Panc1 (cell line): Measurements from ENCODE around the gene PRCD. TPM values are rescaled to one million over a fixed set of nuclear protein-coding genes. Genes with fewer than 3 reads are reported as not detected.

Source experiments
- ATAC-seq: fragments of 200-7000 bp; cut with Tn5 transposase; 2 replicates; pipeline ENCODE4 v1.9.1; 2020; ENCODE audit warnings: mild to moderate bottlenecking, moderate library complexity
- BruUV-seq: library from RNA; stranded (reverse); fragments of 400-500 nt; replicated peaks from 2 replicates; lab custom pipeline; 2021; lab: Mats Ljungman, UMichigan
- CTCF ChIA-PET: fragments of 300-600 bp; sonication (Branson Sonifier 250); formaldehyde crosslinking; loops from one replicate; lab custom pipeline; 2022; ENCODE audit warnings: antibody characterized with exemption; lab: Charles Lee
- POLR2A ChIA-PET: fragments of 300-600 bp; sonication (Branson Sonifier 250); formaldehyde crosslinking; loops from one replicate; lab custom pipeline; 2022; ENCODE audit warnings: antibody characterized with exemption; lab: Charles Lee
- DNase-seq: peaks from one replicate; pipeline ENCODE4 v3.0.0-alpha.2; 2010; ENCODE audit warnings: low read depth, low spot score
- H3K27ac ChIP-seq: 2 replicates; pipeline ENCODE4 v1.5.1; 2011; ENCODE audit warnings: mild to moderate bottlenecking, low read length, inconsistent platforms
- H3K27me3 ChIP-seq: fragments of 200-500 bp; sonication (Bioruptor generic); 2 replicates; pipeline ENCODE4 v1.6.0; 2014; ENCODE audit warnings: low read length, inconsistent platforms; ENCODE audit not compliant: control insufficient read depth, insufficient read depth
- H3K36me3 ChIP-seq: fragments of 200-500 bp; sonication (Bioruptor generic); 2 replicates; pipeline ENCODE4 v1.5.1; 2014; ENCODE audit warnings: inconsistent platforms, mild to moderate bottlenecking, low read length, moderate library complexity; ENCODE audit not compliant: control insufficient read depth, insufficient read depth
- H3K4me1 ChIP-seq: 2 replicates; pipeline ENCODE4 v1.5.1; 2011; ENCODE audit warnings: inconsistent platforms, mild to moderate bottlenecking, low read length, moderate library complexity; ENCODE audit not compliant: control insufficient read depth, insufficient read depth
- H3K4me3 ChIP-seq, 2 experiments: 2 replicates each; pipeline ENCODE4 v1.5.1; 2011 to 2012; ENCODE audit warnings: low read depth in 2 of 2, low read length in 2 of 2, mild to moderate bottlenecking in 2 of 2, inconsistent platforms in 1 of 2, moderate library complexity in 1 of 2
- H3K9me3 ChIP-seq: fragments of 200-500 bp; sonication (Bioruptor generic); 2 replicates; pipeline ENCODE4 v1.5.1; 2014; ENCODE audit warnings: low read depth, mild to moderate bottlenecking, inconsistent platforms, low read length, moderate library complexity; ENCODE audit not compliant: control insufficient read depth, insufficient read depth
- POLR2AphosphoS5 ChIP-seq: IDR thresholded peaks from 2 replicates; pipeline ENCODE4 v1.6.1; 2012; ENCODE audit warnings: mild to moderate bottlenecking, low read depth, low read length, moderate library complexity
- SIN3A ChIP-seq: IDR thresholded peaks from 2 replicates; pipeline ENCODE4 v1.6.1; 2012; ENCODE audit warnings: low read depth, mild to moderate bottlenecking, low read length, moderate library complexity, borderline replicate concordance; ENCODE audit not compliant: insufficient read depth
- TCF7L2 ChIP-seq: IDR thresholded peaks from 2 replicates; pipeline ENCODE4 v1.6.1; 2011; ENCODE audit warnings: mild to moderate bottlenecking, low read depth, low read length, inconsistent platforms
- in situ Hi-C: cut with HindIII; loops from 2 replicates; pipeline ENCODE4 v1.10.0; 2016; ENCODE audit warnings: low sequenced_read_pairs, low pct_unique_long_range_greater_than_20kb
- intact Hi-C: fragments of 100-400 bp; cut with micrococcal nuclease; formaldehyde crosslinking; loops from one replicate; pipeline ENCODE4 v1.10.0; 2022; ENCODE audit not compliant: unreplicated experiment
- total RNA-seq: library from RNA; stranded (reverse); gene quantifications from one replicate; pipeline ENCODE4 v1.2.1, GENCODE V29; 2021; ENCODE audit not compliant: unreplicated experiment
- TF ChIP-seq, protein P1 (sequence below): fragments of 450-650 bp; IDR thresholded peaks from 2 replicates; pipeline ENCODE4 v1.5.1; 2017; ENCODE audit warnings: mild to moderate bottlenecking
- TF ChIP-seq, protein P2 (sequence below), 2 experiments: IDR thresholded peaks; 2 replicates each; pipeline ENCODE4 v1.6.1; 2011 to 2012; ENCODE audit warnings: low read depth in 2 of 2, control low read depth in 1 of 2, low read length in 1 of 2, mild to moderate bottlenecking in 1 of 2, moderate library complexity in 1 of 2; ENCODE audit not compliant: insufficient read depth in 1 of 2

Gene PRCD
- total RNA-seq, 1 experiment from 2014 or later: 0.54 TPM

- POLR2A ChIA-PET: no interaction called here
- BruUV-seq: TSS peak; percentile 27
- CTCF ChIA-PET: no interaction called here
Observed at GRCh38 chr17:76579281-76579680, 39.4 kb downstream of the PRCD start.

GRCh38 chr17:76581515-76581914 lies 41.7 kb downstream of the PRCD start:
- no peak for TF ChIP-seq POLR2AphosphoS5
- TF ChIP-seq, protein P1, sequence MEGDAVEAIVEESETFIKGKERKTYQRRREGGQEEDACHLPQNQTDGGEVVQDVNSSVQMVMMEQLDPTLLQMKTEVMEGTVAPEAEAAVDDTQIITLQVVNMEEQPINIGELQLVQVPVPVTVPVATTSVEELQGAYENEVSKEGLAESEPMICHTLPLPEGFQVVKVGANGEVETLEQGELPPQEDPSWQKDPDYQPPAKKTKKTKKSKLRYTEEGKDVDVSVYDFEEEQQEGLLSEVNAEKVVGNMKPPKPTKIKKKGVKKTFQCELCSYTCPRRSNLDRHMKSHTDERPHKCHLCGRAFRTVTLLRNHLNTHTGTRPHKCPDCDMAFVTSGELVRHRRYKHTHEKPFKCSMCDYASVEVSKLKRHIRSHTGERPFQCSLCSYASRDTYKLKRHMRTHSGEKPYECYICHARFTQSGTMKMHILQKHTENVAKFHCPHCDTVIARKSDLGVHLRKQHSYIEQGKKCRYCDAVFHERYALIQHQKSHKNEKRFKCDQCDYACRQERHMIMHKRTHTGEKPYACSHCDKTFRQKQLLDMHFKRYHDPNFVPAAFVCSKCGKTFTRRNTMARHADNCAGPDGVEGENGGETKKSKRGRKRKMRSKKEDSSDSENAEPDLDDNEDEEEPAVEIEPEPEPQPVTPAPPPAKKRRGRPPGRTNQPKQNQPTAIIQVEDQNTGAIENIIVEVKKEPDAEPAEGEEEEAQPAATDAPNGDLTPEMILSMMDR: no peak
- Histone ChIP-seq H3K27ac (no peak overlapping the region), H3K4me1 (peaks cover 21% of the 10 kb centered on the region), H3K27me3 (no peaks in the 10 kb centered on the region), H3K36me3 (no peaks in the 10 kb centered on the region), H3K4me3 (no peak overlapping the region), H3K9me3 (no peaks in the 10 kb centered on the region)
- ATAC-seq: no peak
- POLR2A ChIA-PET: interaction anchor here (0.6 to 0.7 kb wide), 2 partner anchors 10 to 45 kb away, joined by 3 to 14 read pairs; no protein-coding TSS in a partner anchor
- CTCF ChIA-PET: interaction anchor here (0.6 kb wide), 2 partner anchors 18 to 29 kb away, joined by 4 to 11 read pairs; no protein-coding TSS in a partner anchor
- no TSS peak for BruUV-seq
- DNase-seq: no peak
- in situ Hi-C loops (no loop called here), intact Hi-C loops (no loop called here)

More at GRCh38 chr17:76579281-76579680, 39.4 kb downstream of the PRCD start:
- H3K4me3 ChIP-seq: no peak overlapping the region
- TF ChIP-seq SIN3A (no peak), TCF7L2 (no peak), POLR2AphosphoS5 (no peak)
- TF ChIP-seq, protein P2, sequence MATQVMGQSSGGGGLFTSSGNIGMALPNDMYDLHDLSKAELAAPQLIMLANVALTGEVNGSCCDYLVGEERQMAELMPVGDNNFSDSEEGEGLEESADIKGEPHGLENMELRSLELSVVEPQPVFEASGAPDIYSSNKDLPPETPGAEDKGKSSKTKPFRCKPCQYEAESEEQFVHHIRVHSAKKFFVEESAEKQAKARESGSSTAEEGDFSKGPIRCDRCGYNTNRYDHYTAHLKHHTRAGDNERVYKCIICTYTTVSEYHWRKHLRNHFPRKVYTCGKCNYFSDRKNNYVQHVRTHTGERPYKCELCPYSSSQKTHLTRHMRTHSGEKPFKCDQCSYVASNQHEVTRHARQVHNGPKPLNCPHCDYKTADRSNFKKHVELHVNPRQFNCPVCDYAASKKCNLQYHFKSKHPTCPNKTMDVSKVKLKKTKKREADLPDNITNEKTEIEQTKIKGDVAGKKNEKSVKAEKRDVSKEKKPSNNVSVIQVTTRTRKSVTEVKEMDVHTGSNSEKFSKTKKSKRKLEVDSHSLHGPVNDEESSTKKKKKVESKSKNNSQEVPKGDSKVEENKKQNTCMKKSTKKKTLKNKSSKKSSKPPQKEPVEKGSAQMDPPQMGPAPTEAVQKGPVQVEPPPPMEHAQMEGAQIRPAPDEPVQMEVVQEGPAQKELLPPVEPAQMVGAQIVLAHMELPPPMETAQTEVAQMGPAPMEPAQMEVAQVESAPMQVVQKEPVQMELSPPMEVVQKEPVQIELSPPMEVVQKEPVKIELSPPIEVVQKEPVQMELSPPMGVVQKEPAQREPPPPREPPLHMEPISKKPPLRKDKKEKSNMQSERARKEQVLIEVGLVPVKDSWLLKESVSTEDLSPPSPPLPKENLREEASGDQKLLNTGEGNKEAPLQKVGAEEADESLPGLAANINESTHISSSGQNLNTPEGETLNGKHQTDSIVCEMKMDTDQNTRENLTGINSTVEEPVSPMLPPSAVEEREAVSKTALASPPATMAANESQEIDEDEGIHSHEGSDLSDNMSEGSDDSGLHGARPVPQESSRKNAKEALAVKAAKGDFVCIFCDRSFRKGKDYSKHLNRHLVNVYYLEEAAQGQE (IDR thresholded peaks at IDR 0.05; ENCODE audit: insufficient read depth in 1 of 2, low read depth in 2 of 2, low read length in 1 of 2): no peak
- TF ChIP-seq, protein P1: no peak
- intact Hi-C loops: no loop called here
- no peaks in the 10 kb centered on the region for H3K9me3 ChIP-seq
- peaks cover 18% of the 10 kb centered on the region for H3K4me1 ChIP-seq
- in situ Hi-C loops: no loop called here
- H3K27me3 ChIP-seq: no peaks in the 10 kb centered on the region
- no peak overlapping the region for H3K27ac ChIP-seq
- DNase-seq (no peak), ATAC-seq (no peak)
- H3K36me3 ChIP-seq: no peaks in the 10 kb centered on the region
